ENCODE results near the gene MRPS18C. TPM values are rescaled to one million over a fixed set of nuclear protein-coding genes. Genes with fewer than 3 reads are reported as not detected.

The MRPS18C gene
- 77.6 and 85.4 TPM in 2 replicates for total RNA-seq (2021)
- long read RNA-seq, transcript MRPS18C-201 (6 exons, 1,643 nt) = major isoform, 46 of 71 reads
- long read RNA-seq, transcript MRPS18C-208 (2 exons, 2,482 nt) = minor isoform, 9 of 71 reads
- long read RNA-seq, transcript MRPS18C-204 (5 exons, 666 nt) = minor isoform, 6 of 71 reads
- long read RNA-seq, partial matches to known transcripts = 3 of 71 reads
- long read RNA-seq, other reads (novel, unspliced or antisense) = 7 of 71 reads

GRCh38 chr4:83455281-83456183 is at the start of gene MRPS18C, which contains the start of gene HELQ:
Gene MRPS18C, plus strand, starts transcription at chr4:83456058. Its CDS starts 20 bp downstream, at chr4:83456078.
Gene HELQ, minus strand, starts transcription at chr4:83455823. Its CDS starts 130 bp downstream, at chr4:83455693.
- no peak within 1 kb of the TSS for H4K5ac ChIP-seq (ENCODE audit: insufficient read length, low read depth, low read length)
- peaks cover 1% of the 10 kb centered on the region; the same call in 1 of the 2 replicates for H3K79me2 ChIP-seq (ENCODE audit: insufficient read depth, low read length)
- Mint-ChIP-seq H3K27me3 (ENCODE audit: low read depth) (no peaks in the 10 kb centered on the region), H3K4me1 (peaks cover 9 to 10% of the 10 kb centered on the region in 2 experiments), H3K4me3 (peak within 1 kb of the TSS; percentile 98 to 100), H3K9me3 (no peaks in the 10 kb centered on the region), H3K36me3 (ENCODE audit: insufficient read depth in 1 of 3, low read depth in 3 of 3) (peaks cover 7 to 51% (median 47%) of the 10 kb centered on the region in 3 experiments; a peak in 6 of 7 replicates), H3K27ac (peak within 1 kb of the TSS; percentile 99 to 100 (median 100))
- no peak within 1 kb of the TSS for H2BK15ac ChIP-seq (ENCODE audit: low read depth, low read length)
- no peaks in the 10 kb centered on the region for H3K4me1 ChIP-seq (ENCODE audit: insufficient read depth, low read length)
- H3K14ac ChIP-seq (ENCODE audit: insufficient read depth, low read length) = peak within 1 kb of the TSS; percentile 73
- no peak within 1 kb of the TSS for H2AK5ac ChIP-seq (ENCODE audit: insufficient read length, low read length)
- H3K9me3 ChIP-seq (ENCODE audit: control insufficient read depth, low read depth, low read length) = no peaks in the 10 kb centered on the region
- H2BK120ac ChIP-seq (ENCODE audit: low read depth, low read length, poor library complexity, severe bottlenecking) = no peak within 1 kb of the TSS
- peak within 1 kb of the TSS; percentile 83 for H3K9ac ChIP-seq (ENCODE audit: extremely low read depth, insufficient read length, low read length)
- no peak within 1 kb of the TSS for H3T11ph ChIP-seq (ENCODE audit: low read length)
- H3K27me3 ChIP-seq (ENCODE audit: insufficient read depth, low read length) = no peaks in the 10 kb centered on the region
- no peaks in the 10 kb centered on the region for H3K79me1 ChIP-seq (ENCODE audit: insufficient read depth, low read depth, low read length, poor library complexity, severe bottlenecking)
- no peak within 1 kb of the TSS for H2BK5ac ChIP-seq (ENCODE audit: insufficient read length, low read length)
- H4K91ac ChIP-seq (ENCODE audit: insufficient read length, low read depth, low read length) = no peak within 1 kb of the TSS
- H3K4me2 ChIP-seq (ENCODE audit: insufficient read depth, insufficient read length, low read length) = peak within 1 kb of the TSS; percentile 64
- no peak within 1 kb of the TSS for H3K23ac ChIP-seq (ENCODE audit: insufficient read length, low read depth, low read length)
- no peak within 1 kb of the TSS for H4K8ac ChIP-seq (replicated peaks; ENCODE audit: insufficient read length, low read depth, low read length)
- H3K27ac ChIP-seq (ENCODE audit: insufficient read length, low read depth, low read length) = peak within 1 kb of the TSS; percentile 6
- whole genome bisulfite sequencing (ENCODE audit: extremely low coverage, insufficient read length, low lambda C conversion rate) = no CpG with 5 or more reads among the region's 58 CpGs
- DNase-seq = peak; percentile 97
- peaks cover 4% of the 10 kb centered on the region for H3K23me2 ChIP-seq (ENCODE audit: insufficient read length, low read depth, low read length, poor library complexity, severe bottlenecking)
- TF ChIP-seq, protein P1, sequence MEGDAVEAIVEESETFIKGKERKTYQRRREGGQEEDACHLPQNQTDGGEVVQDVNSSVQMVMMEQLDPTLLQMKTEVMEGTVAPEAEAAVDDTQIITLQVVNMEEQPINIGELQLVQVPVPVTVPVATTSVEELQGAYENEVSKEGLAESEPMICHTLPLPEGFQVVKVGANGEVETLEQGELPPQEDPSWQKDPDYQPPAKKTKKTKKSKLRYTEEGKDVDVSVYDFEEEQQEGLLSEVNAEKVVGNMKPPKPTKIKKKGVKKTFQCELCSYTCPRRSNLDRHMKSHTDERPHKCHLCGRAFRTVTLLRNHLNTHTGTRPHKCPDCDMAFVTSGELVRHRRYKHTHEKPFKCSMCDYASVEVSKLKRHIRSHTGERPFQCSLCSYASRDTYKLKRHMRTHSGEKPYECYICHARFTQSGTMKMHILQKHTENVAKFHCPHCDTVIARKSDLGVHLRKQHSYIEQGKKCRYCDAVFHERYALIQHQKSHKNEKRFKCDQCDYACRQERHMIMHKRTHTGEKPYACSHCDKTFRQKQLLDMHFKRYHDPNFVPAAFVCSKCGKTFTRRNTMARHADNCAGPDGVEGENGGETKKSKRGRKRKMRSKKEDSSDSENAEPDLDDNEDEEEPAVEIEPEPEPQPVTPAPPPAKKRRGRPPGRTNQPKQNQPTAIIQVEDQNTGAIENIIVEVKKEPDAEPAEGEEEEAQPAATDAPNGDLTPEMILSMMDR (conservative IDR thresholded peaks at IDR 0.05) = peak; percentile 47
- H3K18ac ChIP-seq (ENCODE audit: insufficient read length, low read depth, low read length) = peak within 1 kb of the TSS; percentile 64
- no peak within 1 kb of the TSS for H3K4ac ChIP-seq (ENCODE audit: low read depth, low read length)
- H2BK12ac ChIP-seq (ENCODE audit: insufficient read length, low read depth, low read length) = no peak within 1 kb of the TSS
- H3K56ac ChIP-seq (ENCODE audit: insufficient read length, low read depth, low read length) = no peak within 1 kb of the TSS
- H2AFZ ChIP-seq (ENCODE audit: low read length) = no peak within 1 kb of the TSS
- no peaks in the 10 kb centered on the region for H4K20me1 ChIP-seq (ENCODE audit: control insufficient read depth, insufficient read depth, insufficient read length)
- H2BK20ac ChIP-seq (ENCODE audit: low read depth, low read length, poor library complexity, severe bottlenecking) = no peak within 1 kb of the TSS

All from H9 (cell line).